ENCODE measurements around the gene MCC.

MCC gene

DNA sequence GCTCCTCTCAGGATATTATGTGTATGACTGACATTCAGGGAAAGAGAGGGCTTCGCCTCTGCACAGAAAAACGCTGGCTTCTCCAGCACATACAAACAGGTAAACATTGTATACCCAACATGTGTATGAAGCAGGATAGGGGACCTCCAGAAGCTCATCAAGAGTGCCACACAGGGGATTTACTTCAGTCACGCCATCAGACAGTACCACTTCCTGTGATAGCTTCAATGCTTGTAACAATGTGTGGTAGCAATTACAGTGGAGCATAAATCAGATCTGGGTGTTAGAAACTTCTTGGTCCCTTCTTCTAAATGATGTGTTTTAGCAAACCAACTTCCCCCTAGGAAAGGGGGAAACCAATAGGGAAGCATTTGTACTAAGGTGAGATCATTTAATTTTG lies 214.3 kb downstream of the MCC start:
- H3K36me3 ChIP-seq (ENCODE audit: control insufficient read depth, insufficient read depth, low read length) = no peaks in the 10 kb centered on the region
- no peak overlapping the region for H3K27ac ChIP-seq (ENCODE audit: insufficient read depth, low read length, poor library complexity, severe bottlenecking)
- no peaks in the 10 kb centered on the region for H3K27me3 ChIP-seq (replicated peaks; ENCODE audit: control insufficient read depth, insufficient read depth, low read length, poor library complexity, severe bottlenecking)
- no peak for DNase-seq
- no peaks in the 10 kb centered on the region for H3K4me1 ChIP-seq (ENCODE audit: control insufficient read depth, insufficient read depth, low read length, poor library complexity, severe bottlenecking)
- no peak overlapping the region for H3K4me3 ChIP-seq (ENCODE audit: insufficient read depth, low read depth, low read length, poor library complexity, severe bottlenecking)
- no peaks in the 10 kb centered on the region for H3K9me3 ChIP-seq (ENCODE audit: control insufficient read depth, low read length)

DNA sequence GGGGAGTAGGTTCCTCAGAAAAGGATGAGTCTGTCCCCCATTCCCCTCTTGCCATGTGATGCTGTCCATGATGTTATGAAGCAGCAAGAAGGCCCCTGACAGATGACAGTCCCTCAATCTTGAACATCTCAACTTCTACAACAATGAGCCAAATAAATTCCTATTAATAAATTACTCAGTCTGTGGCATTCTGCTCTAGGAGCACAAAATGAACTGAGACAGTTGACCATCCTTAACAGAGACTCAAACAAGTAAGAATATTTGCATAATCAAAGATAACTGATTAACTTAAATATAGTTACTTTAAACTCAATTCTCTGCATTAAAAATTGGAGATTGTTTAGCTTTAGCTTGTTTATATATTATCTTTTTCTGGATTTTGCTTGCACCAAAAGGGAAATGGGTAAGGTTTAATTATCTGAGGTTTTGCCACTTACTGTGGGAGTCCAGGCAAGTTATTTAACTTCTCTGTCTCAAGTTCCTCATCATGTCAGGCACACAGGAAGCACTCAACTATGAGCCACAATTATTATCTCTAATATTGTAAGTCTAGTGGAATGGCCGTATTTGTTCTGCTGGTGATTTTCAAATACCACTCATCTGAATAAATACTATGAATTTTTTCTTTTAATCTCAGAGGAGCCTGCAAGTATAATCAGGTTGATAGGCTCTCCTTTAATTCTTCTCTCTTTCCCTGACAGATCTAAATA lies 216.4 kb downstream of the MCC start:
- no peak overlapping the region for H3K27ac ChIP-seq (ENCODE audit: insufficient read depth, low read length, poor library complexity, severe bottlenecking)
- no peaks in the 10 kb centered on the region for H3K27me3 ChIP-seq (replicated peaks; ENCODE audit: control insufficient read depth, insufficient read depth, low read length, poor library complexity, severe bottlenecking)
- no peak for DNase-seq
- H3K4me1 ChIP-seq (ENCODE audit: control insufficient read depth, insufficient read depth, low read length, poor library complexity, severe bottlenecking) = no peaks in the 10 kb centered on the region
- H3K36me3 ChIP-seq (ENCODE audit: control insufficient read depth, insufficient read depth, low read length) = no peaks in the 10 kb centered on the region
- no peak overlapping the region for H3K4me3 ChIP-seq (ENCODE audit: insufficient read depth, low read depth, low read length, poor library complexity, severe bottlenecking)
- H3K9me3 ChIP-seq (ENCODE audit: control insufficient read depth, low read length) = no peaks in the 10 kb centered on the region

DNA sequence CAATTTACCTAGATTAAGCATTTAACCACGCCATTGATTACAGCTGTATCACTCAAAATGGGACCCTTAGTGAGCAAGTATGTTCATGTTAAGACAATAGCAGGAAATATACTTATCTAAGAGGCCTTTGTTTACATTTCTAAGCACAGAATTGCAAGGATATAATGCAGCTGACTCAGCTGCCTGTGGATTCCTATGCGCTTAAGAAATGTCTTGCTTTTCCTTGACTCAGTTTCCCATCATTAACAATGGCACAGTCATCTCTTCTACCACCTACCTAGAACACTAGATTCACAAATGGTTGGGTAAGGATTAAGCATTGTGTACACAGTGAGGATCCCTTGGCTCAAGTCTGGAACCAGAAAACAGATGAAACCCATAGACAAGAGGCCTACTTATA lies 217.2 kb downstream of the MCC start:
- H3K4me1 ChIP-seq (ENCODE audit: control insufficient read depth, insufficient read depth, low read length, poor library complexity, severe bottlenecking) = no peaks in the 10 kb centered on the region
- no peak overlapping the region for H3K27ac ChIP-seq (ENCODE audit: insufficient read depth, low read length, poor library complexity, severe bottlenecking)

DNA sequence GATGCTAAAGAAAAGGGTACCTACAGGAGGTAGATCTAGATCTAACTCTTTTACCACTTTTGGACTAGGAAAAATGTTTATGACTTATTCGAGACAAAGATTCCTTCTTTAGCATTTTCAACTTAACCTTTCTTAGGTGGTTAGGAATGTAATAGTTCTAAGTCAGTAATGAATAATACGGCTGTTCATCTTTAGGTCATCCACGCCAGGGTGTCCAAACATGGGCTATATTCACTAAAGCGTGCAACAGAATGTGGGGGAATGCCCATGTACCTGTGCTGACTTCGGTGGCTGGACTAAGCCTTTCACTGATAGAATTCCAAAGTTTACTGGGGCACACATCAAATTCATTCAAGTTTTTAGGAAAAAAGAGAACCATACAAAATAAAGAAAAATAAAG lies 218.2 kb downstream of the MCC start:
- Histone ChIP-seq H3K27me3 (replicated peaks; ENCODE audit: control insufficient read depth, insufficient read depth, low read length, poor library complexity, severe bottlenecking) (no peaks in the 10 kb centered on the region), H3K27ac (ENCODE audit: insufficient read depth, low read length, poor library complexity, severe bottlenecking) (no peak overlapping the region), H3K4me3 (ENCODE audit: insufficient read depth, low read depth, low read length, poor library complexity, severe bottlenecking) (no peak overlapping the region), H3K36me3 (ENCODE audit: control insufficient read depth, insufficient read depth, low read length) (no peaks in the 10 kb centered on the region), H3K9me3 (ENCODE audit: control insufficient read depth, low read length) (no peaks in the 10 kb centered on the region), H3K4me1 (ENCODE audit: control insufficient read depth, insufficient read depth, low read length, poor library complexity, severe bottlenecking) (no peaks in the 10 kb centered on the region)
- no peak for DNase-seq

More for the DNA sequence above, 217.2 kb downstream of the MCC start:
- Histone ChIP-seq H3K36me3 (ENCODE audit: control insufficient read depth, insufficient read depth, low read length) (no peaks in the 10 kb centered on the region), H3K4me3 (ENCODE audit: insufficient read depth, low read depth, low read length, poor library complexity, severe bottlenecking) (no peak overlapping the region), H3K27me3 (replicated peaks; ENCODE audit: control insufficient read depth, insufficient read depth, low read length, poor library complexity, severe bottlenecking) (no peaks in the 10 kb centered on the region), H3K9me3 (ENCODE audit: control insufficient read depth, low read length) (no peaks in the 10 kb centered on the region)
- DNase-seq = no peak

DNA sequence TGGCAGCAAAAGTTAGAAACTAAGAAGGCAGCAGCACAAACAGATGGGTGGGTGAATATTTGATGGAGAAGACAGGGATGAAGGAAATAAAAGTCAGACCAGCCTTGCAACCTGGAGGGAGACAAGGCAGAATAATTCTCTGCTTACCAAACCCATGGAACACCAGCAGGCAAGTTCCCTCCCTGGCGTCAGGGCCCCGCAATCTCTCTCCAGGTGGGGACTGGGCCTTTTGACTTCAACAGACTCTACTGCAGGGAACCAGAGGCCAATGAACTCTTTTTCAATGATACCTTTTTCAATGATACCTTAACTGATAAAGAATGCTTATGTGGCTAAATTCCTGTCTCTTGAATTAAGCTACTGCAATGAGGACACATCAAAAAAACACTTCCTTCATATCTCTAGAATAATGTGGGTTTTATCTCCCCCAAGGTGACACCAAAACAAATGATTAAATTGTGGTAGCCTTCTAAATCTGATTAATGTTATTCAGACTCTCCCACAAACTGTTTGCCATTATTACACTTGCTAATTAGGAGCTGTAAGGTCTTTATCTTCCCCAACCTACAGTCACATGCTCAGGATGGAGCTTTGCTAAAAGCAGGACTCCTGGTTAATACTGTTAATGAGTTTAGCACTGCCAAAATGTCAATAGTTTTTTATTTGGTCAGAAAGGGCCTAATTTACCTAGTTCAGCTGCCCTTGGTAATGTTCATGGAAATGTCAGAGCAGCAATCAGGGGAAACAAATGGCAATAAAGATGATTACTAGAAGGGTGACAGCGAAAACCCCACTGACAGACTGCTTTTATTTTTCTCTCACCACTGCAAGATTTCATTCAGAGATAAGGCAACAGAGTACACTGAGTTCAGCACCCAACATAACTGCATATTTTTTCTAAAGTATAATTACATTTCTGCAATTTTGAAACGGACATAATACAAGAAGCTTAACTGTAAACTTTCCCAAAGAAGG lies 218.9 kb downstream of the MCC start:
- H3K27me3 ChIP-seq (replicated peaks; ENCODE audit: control insufficient read depth, insufficient read depth, low read length, poor library complexity, severe bottlenecking) = no peaks in the 10 kb centered on the region

DNA sequence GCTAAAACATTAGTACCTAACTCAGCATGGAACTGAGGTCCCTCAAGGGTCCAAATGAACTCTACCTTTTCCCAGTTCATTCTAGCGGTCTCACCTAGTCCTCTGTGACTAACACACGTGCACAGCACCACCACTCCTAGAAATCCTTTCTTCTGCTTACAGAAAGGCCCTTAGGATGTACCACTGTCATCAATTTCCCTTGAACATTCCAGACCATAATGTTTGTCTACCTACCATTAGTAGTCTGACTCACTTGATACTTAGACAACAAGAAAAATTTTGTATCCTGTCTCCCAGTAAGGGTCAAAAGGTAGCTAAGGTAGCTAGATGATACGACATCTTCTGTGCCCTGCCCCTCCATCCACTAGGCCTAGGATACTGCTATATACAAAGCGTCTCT lies 220.0 kb downstream of the MCC start:
- Histone ChIP-seq H3K36me3 (ENCODE audit: control insufficient read depth, insufficient read depth, low read length) (no peaks in the 10 kb centered on the region), H3K27me3 (replicated peaks; ENCODE audit: control insufficient read depth, insufficient read depth, low read length, poor library complexity, severe bottlenecking) (no peaks in the 10 kb centered on the region), H3K27ac (ENCODE audit: insufficient read depth, low read length, poor library complexity, severe bottlenecking) (no peak overlapping the region), H3K4me1 (ENCODE audit: control insufficient read depth, insufficient read depth, low read length, poor library complexity, severe bottlenecking) (no peaks in the 10 kb centered on the region), H3K4me3 (ENCODE audit: insufficient read depth, low read depth, low read length, poor library complexity, severe bottlenecking) (no peak overlapping the region), H3K9me3 (ENCODE audit: control insufficient read depth, low read length) (no peaks in the 10 kb centered on the region)
- no peak for DNase-seq

More for the DNA sequence above, 218.9 kb downstream of the MCC start:
- no peak for DNase-seq
- Histone ChIP-seq H3K36me3 (ENCODE audit: control insufficient read depth, insufficient read depth, low read length) (no peaks in the 10 kb centered on the region), H3K4me1 (ENCODE audit: control insufficient read depth, insufficient read depth, low read length, poor library complexity, severe bottlenecking) (no peaks in the 10 kb centered on the region), H3K9me3 (ENCODE audit: control insufficient read depth, low read length) (no peaks in the 10 kb centered on the region), H3K4me3 (ENCODE audit: insufficient read depth, low read depth, low read length, poor library complexity, severe bottlenecking) (no peak overlapping the region), H3K27ac (ENCODE audit: insufficient read depth, low read length, poor library complexity, severe bottlenecking) (no peak overlapping the region)

DNA sequence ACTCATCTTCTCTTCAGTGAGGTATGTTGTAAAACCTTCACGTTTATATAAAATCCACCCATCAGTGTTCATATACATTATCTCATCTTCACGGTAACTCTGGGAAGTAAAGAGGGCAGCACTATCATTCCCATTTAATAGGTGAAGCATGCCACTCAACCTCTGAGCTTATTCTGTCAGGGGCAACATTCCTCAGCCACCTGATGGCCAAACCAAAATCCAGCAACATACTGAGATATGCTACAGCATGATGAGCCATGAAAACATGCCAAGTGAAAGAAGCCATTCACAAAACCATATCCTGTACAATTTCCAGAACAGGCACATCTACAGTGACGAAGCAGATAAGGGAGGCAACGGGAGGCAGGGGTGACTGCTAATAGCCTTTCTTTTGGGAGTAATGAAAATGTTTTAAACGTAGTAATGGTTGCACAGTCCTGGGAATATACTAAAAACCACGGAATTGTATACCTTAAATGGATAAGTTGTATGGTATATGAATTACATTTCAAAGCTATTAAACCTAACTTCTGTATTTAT lies 220.8 kb downstream of the MCC start:
- H3K4me1 ChIP-seq (ENCODE audit: control insufficient read depth, insufficient read depth, low read length, poor library complexity, severe bottlenecking) = no peaks in the 10 kb centered on the region
- H3K4me3 ChIP-seq (ENCODE audit: insufficient read depth, low read depth, low read length, poor library complexity, severe bottlenecking) = no peak overlapping the region
- H3K9me3 ChIP-seq (ENCODE audit: control insufficient read depth, low read length) = no peaks in the 10 kb centered on the region
- H3K36me3 ChIP-seq (ENCODE audit: control insufficient read depth, insufficient read depth, low read length) = no peaks in the 10 kb centered on the region
- H3K27ac ChIP-seq (ENCODE audit: insufficient read depth, low read length, poor library complexity, severe bottlenecking) = no peak overlapping the region
- no peak for DNase-seq
- no peaks in the 10 kb centered on the region for H3K27me3 ChIP-seq (replicated peaks; ENCODE audit: control insufficient read depth, insufficient read depth, low read length, poor library complexity, severe bottlenecking)

DNA sequence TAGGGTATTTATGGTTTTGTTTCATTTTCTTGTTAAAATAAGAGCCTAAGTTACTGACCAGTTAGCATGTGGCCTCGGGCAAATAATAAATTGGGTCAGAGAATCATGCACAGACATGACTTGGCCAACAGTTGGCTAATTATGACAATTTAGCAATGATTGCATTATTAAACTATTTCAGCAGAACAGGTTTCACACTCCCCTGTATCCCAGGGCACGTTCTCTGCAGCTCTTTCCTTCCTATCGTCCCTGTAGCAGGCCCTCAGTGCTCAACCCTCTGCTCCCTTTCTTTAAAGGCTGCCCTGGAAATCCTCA lies 221.4 kb downstream of the MCC start:
- no peak for DNase-seq
- no peaks in the 10 kb centered on the region for H3K4me1 ChIP-seq (ENCODE audit: control insufficient read depth, insufficient read depth, low read length, poor library complexity, severe bottlenecking)
- H3K4me3 ChIP-seq (ENCODE audit: insufficient read depth, low read depth, low read length, poor library complexity, severe bottlenecking) = no peak overlapping the region
- H3K27ac ChIP-seq (ENCODE audit: insufficient read depth, low read length, poor library complexity, severe bottlenecking) = no peak overlapping the region
- no peaks in the 10 kb centered on the region for H3K36me3 ChIP-seq (ENCODE audit: control insufficient read depth, insufficient read depth, low read length)
- H3K27me3 ChIP-seq (replicated peaks; ENCODE audit: control insufficient read depth, insufficient read depth, low read length, poor library complexity, severe bottlenecking) = no peaks in the 10 kb centered on the region
- no peaks in the 10 kb centered on the region for H3K9me3 ChIP-seq (ENCODE audit: control insufficient read depth, low read length)

DNA sequence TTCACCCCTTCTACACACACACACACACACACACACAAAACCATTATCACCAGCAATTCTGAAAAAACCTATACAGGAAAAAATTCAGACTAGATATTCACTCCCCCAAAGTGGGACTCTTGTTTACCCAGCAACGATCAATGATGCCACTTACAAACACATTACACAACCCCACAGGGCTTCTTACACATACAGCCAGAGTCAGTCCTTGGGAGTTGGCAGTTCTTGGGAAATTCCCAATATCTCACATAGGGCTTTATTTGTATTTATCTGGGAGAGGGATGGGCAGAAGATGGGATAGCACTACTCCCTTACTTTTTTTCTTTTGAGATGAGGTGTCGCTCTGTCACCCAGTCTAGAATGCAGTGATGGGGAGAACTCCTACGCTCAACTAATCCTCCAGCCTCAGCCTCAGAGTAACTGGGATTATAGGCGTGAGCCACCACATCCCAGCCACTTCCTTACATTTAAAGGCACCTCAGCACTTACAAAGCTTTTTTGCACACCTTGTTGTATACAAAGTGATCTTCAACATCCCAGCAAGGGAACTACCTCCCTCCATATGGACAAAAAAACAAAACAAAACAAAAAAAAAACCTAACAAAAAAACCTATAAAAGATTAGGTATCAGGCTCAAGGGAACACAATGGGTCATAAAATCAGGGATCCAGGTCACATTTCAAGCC lies 221.9 kb downstream of the MCC start:
- H3K9me3 ChIP-seq (ENCODE audit: control insufficient read depth, low read length) = no peaks in the 10 kb centered on the region
- H3K27me3 ChIP-seq (replicated peaks; ENCODE audit: control insufficient read depth, insufficient read depth, low read length, poor library complexity, severe bottlenecking) = no peaks in the 10 kb centered on the region
- DNase-seq = no peak
- H3K4me3 ChIP-seq (ENCODE audit: insufficient read depth, low read depth, low read length, poor library complexity, severe bottlenecking) = no peak overlapping the region
- H3K4me1 ChIP-seq (ENCODE audit: control insufficient read depth, insufficient read depth, low read length, poor library complexity, severe bottlenecking) = no peaks in the 10 kb centered on the region
- H3K36me3 ChIP-seq (ENCODE audit: control insufficient read depth, insufficient read depth, low read length) = no peaks in the 10 kb centered on the region
- H3K27ac ChIP-seq (ENCODE audit: insufficient read depth, low read length, poor library complexity, severe bottlenecking) = no peak overlapping the region
